Keratinocyte (primary cell): ENCODE measurements around the gene TAS2R16. TPM values are rescaled to one million over a fixed set of nuclear protein-coding genes. Genes with fewer than 3 reads are reported as not detected.
"Not testable (repeated sequence)": the region's sequence is repeated elsewhere in the genome, so short reads cannot be mapped to it uniquely, and the experiment has no call there.

Experiments
- DNase-seq: peaks from one replicate; pipeline ENCODE4 v3.0.0-alpha.2; 2011; ENCODE audit warnings: low read depth, missing footprints, low spot score
- FAIRE-seq: peaks from 2 replicates; lab custom pipeline; 2011; peaks lifted over from hg19 to GRCh38; lab: Jason Lieb, UNC
- H2AFZ ChIP-seq: 2 replicates; pipeline ENCODE4 v1.6.0; 2012; ENCODE audit warnings: low read length, control low read depth, inconsistent platforms; ENCODE audit not compliant: control insufficient read depth
- H3K27ac ChIP-seq: 2 replicates; pipeline ENCODE4 v1.5.1; 2011; ENCODE audit warnings: low read length; ENCODE audit not compliant: control insufficient read depth, insufficient read depth
- H3K27me3 ChIP-seq: 3 replicates; pipeline ENCODE4 v1.6.0; 2011; ENCODE audit warnings: low read length; ENCODE audit not compliant: control insufficient read depth, insufficient read depth; ENCODE audit errors: extremely low read depth
- H3K36me3 ChIP-seq, 2 experiments: 2 replicates in 1 of 2; 3 replicates in 1 of 2; pipeline ENCODE4 v1.5.1; 2011; ENCODE audit warnings: low read length in 2 of 2, mild to moderate bottlenecking in 1 of 2; ENCODE audit not compliant: control insufficient read depth in 2 of 2, insufficient read depth in 2 of 2; ENCODE audit errors: extremely low read depth in 1 of 2
- H3K4me1 ChIP-seq: 3 replicates; pipeline ENCODE4 v1.5.1; 2011; ENCODE audit warnings: low read length; ENCODE audit not compliant: control insufficient read depth, insufficient read depth; ENCODE audit errors: extremely low read depth
- H3K4me2 ChIP-seq: 3 replicates; pipeline ENCODE4 v1.6.0; 2011; ENCODE audit warnings: low read depth, low read length; ENCODE audit not compliant: control insufficient read depth, insufficient read depth; ENCODE audit errors: extremely low read depth
- H3K4me3 ChIP-seq, 3 experiments: fragments of 200-600 bp in 1 of 3; sonication (generic) in 1 of 3; 2 replicates in 2 of 3; 3 replicates in 1 of 3; pipeline ENCODE4 v1.5.1; 2011 to 2016; ENCODE audit warnings: low read length in 3 of 3, mild to moderate bottlenecking in 3 of 3, control low read depth in 2 of 3, inconsistent platforms in 1 of 3, low read depth in 1 of 3, mixed read lengths in 1 of 3, mixed run types in 1 of 3, moderate library complexity in 1 of 3; ENCODE audit not compliant: control insufficient read depth in 2 of 3, insufficient read depth in 2 of 3; ENCODE audit errors: extremely low read depth in 1 of 3
- H3K79me2 ChIP-seq: 2 replicates; pipeline ENCODE4 v1.6.0; 2012; ENCODE audit warnings: low read length; ENCODE audit not compliant: control insufficient read depth, insufficient read depth
- H3K9ac ChIP-seq: 3 replicates; pipeline ENCODE4 v1.6.0; 2011; ENCODE audit warnings: low read length; ENCODE audit not compliant: control insufficient read depth, insufficient read depth; ENCODE audit errors: extremely low read depth
- H3K9me1 ChIP-seq: 3 replicates; pipeline ENCODE4 v1.6.0; 2011; ENCODE audit warnings: low read length; ENCODE audit not compliant: control insufficient read depth, insufficient read depth; ENCODE audit errors: extremely low read depth
- H3K9me3 ChIP-seq: 2 replicates; pipeline ENCODE4 v1.5.1; 2012; ENCODE audit warnings: low read depth, low read length; ENCODE audit not compliant: control insufficient read depth
- H4K20me1 ChIP-seq: 3 replicates; pipeline ENCODE4 v1.6.0; 2011; ENCODE audit warnings: low read length; ENCODE audit not compliant: control insufficient read depth, insufficient read depth; ENCODE audit errors: extremely low read depth
- EZH2 ChIP-seq: IDR thresholded peaks from one replicate; pipeline ENCODE4 v1.6.1; 2012; ENCODE audit warnings: inconsistent platforms, mild to moderate bottlenecking, low read length, moderate library complexity
- dilution Hi-C: fragments of 300-500 bp; cut with MboI; formaldehyde crosslinking; loops from one replicate; pipeline ENCODE4 v1.7.0; 2020; ENCODE audit warnings: low sequenced_read_pairs; ENCODE audit not compliant: extremely low pct_ligation_motif_present
- polyA plus RNA-seq, 5 experiments: library from polyadenylated mRNA; depleted of rRNA in 3 of 5; stranded (reverse) in 3 of 5; stranded (forward) in 1 of 5; unstranded in 1 of 5; fragments of >200 nt; gene quantifications; 1 replicate in 1 of 5; 2 replicates in 3 of 5; 3 replicates in 1 of 5; pipeline versions ENCODE4 v1.2.1 to v1.2.3, GENCODE V29; 2011 to 2012; ENCODE audit warnings: missing spikeins in 2 of 5, low read depth in 1 of 5, low replicate concordance in 1 of 5
- TF ChIP-seq, protein P1 (sequence below), 3 experiments: IDR thresholded peaks in 1 of 3; conservative IDR thresholded peaks in 1 of 3; optimal IDR thresholded peaks in 1 of 3; 2 replicates in 2 of 3; 3 replicates in 1 of 3; pipeline versions ENCODE3 to v1.5.1; 2011; ENCODE audit warnings: low read length in 3 of 3, mild to moderate bottlenecking in 3 of 3, moderate library complexity in 2 of 3, control low read depth in 1 of 3, inconsistent platforms in 1 of 3; ENCODE audit not compliant: insufficient read depth in 2 of 3; ENCODE audit errors: extremely low read depth in 1 of 3

Gene TAS2R16
- polyA plus RNA-seq, 1 donor (not counting 4 experiments of a cell fraction or from before 2014, with no cell fraction given): not detected

GRCh38 chr7:122968389-122968788 is 27.1 kb downstream of the TAS2R16 start:
- no peak overlapping the region for H2AFZ ChIP-seq
- H3K9ac ChIP-seq: no peak overlapping the region
- H3K79me2 ChIP-seq: no peaks in the 10 kb centered on the region
- no peak for FAIRE-seq
- no peak overlapping the region for H3K27ac ChIP-seq
- no peak overlapping the region for H3K4me2 ChIP-seq
- H3K4me3 ChIP-seq: no peak overlapping the region
- H3K27me3 ChIP-seq: no peaks in the 10 kb centered on the region
- DNase-seq: no peak
- dilution Hi-C loops: no loop called here
- H3K9me1 ChIP-seq: no peaks in the 10 kb centered on the region
- TF ChIP-seq EZH2: no peak
- TF ChIP-seq, protein P1, sequence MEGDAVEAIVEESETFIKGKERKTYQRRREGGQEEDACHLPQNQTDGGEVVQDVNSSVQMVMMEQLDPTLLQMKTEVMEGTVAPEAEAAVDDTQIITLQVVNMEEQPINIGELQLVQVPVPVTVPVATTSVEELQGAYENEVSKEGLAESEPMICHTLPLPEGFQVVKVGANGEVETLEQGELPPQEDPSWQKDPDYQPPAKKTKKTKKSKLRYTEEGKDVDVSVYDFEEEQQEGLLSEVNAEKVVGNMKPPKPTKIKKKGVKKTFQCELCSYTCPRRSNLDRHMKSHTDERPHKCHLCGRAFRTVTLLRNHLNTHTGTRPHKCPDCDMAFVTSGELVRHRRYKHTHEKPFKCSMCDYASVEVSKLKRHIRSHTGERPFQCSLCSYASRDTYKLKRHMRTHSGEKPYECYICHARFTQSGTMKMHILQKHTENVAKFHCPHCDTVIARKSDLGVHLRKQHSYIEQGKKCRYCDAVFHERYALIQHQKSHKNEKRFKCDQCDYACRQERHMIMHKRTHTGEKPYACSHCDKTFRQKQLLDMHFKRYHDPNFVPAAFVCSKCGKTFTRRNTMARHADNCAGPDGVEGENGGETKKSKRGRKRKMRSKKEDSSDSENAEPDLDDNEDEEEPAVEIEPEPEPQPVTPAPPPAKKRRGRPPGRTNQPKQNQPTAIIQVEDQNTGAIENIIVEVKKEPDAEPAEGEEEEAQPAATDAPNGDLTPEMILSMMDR (optimal IDR thresholded peaks at IDR 0.05 in 1 of 3, IDR thresholded peaks at IDR 0.05 in 1 of 3, conservative IDR thresholded peaks at IDR 0.05 in 1 of 3; ENCODE audit: extremely low read depth in 1 of 3, insufficient read depth in 2 of 3, low read length in 3 of 3): no peak
- H3K4me1 ChIP-seq: no peaks in the 10 kb centered on the region
- no peaks in the 10 kb centered on the region for H4K20me1 ChIP-seq
- H3K9me3 ChIP-seq: no peaks in the 10 kb centered on the region
- no peaks in the 10 kb centered on the region for H3K36me3 ChIP-seq

GRCh38 chr7:122965306-122965705 is 30.2 kb downstream of the TAS2R16 start:
- DNase-seq: no peak
- dilution Hi-C loops: no loop called here
- no peak for FAIRE-seq

GRCh38 chr7:122953678-122954077 is 41.8 kb downstream of the TAS2R16 start:
- not testable (repeated sequence) for H3K27me3 ChIP-seq

More at GRCh38 chr7:122965306-122965705, 30.2 kb downstream of the TAS2R16 start:
- no peaks in the 10 kb centered on the region for H3K79me2 ChIP-seq
- no peak overlapping the region for H3K27ac ChIP-seq
- no peak overlapping the region for H3K4me3 ChIP-seq
- H2AFZ ChIP-seq: no peak overlapping the region
- H3K4me1 ChIP-seq: no peaks in the 10 kb centered on the region
- TF ChIP-seq, protein P1 (optimal IDR thresholded peaks at IDR 0.05 in 1 of 3, IDR thresholded peaks at IDR 0.05 in 1 of 3, conservative IDR thresholded peaks at IDR 0.05 in 1 of 3; ENCODE audit: extremely low read depth in 1 of 3, insufficient read depth in 2 of 3, low read length in 3 of 3): no peak
- TF ChIP-seq EZH2: no peak
- H3K4me2 ChIP-seq: no peak overlapping the region
- H3K9ac ChIP-seq: no peak overlapping the region
- no peaks in the 10 kb centered on the region for H3K9me3 ChIP-seq
- H4K20me1 ChIP-seq: no peaks in the 10 kb centered on the region
- H3K27me3 ChIP-seq: no peaks in the 10 kb centered on the region
- no peaks in the 10 kb centered on the region for H3K36me3 ChIP-seq
- no peaks in the 10 kb centered on the region for H3K9me1 ChIP-seq

More at GRCh38 chr7:122953678-122954077, 41.8 kb downstream of the TAS2R16 start:
- dilution Hi-C loops, H3K4me3 ChIP-seq, H4K20me1 ChIP-seq, H3K9me1 ChIP-seq, H2AFZ ChIP-seq, H3K9me3 ChIP-seq, H3K79me2 ChIP-seq, H3K4me2 ChIP-seq, DNase-seq, H3K9ac ChIP-seq, H3K36me3 ChIP-seq, FAIRE-seq, H3K4me1 ChIP-seq, H3K27ac ChIP-seq: not testable (repeated sequence)
